GM12878 (cell line): ENCODE measurements around the gene SGTA. TPM values are rescaled to one million over a fixed set of nuclear protein-coding genes. Genes with fewer than 3 reads are reported as not detected.
A peak's percentile ranks its signal among the peaks of the same experiment; 100 is the strongest.

Experiments
- BRCA1 ChIP-seq: IDR thresholded peaks from 2 replicates; pipeline ENCODE4 v1.6.1; 2011; ENCODE audit warnings: low read depth, low read length, improper control_type of control experiment
- IKZF2 ChIP-seq, 2 experiments: fragments of 450-650 bp; IDR thresholded peaks; 2 replicates each; pipeline ENCODE4 v1.6.1; 2017; ENCODE audit warnings: mild to moderate bottlenecking in 2 of 2, moderate library complexity in 2 of 2
- KDM1A ChIP-seq: fragments of 200-600 bp; sonication (generic); IDR thresholded peaks from 2 replicates; pipeline ENCODE4 v1.6.1; 2016; ENCODE audit warnings: borderline replicate concordance
- MEF2B ChIP-seq: fragments of 450-650 bp; IDR thresholded peaks from 2 replicates; pipeline ENCODE4 v1.6.1; 2018; ENCODE audit warnings: mild to moderate bottlenecking, moderate library complexity; ENCODE audit not compliant: partially characterized antibody, poor library complexity, severe bottlenecking
- NFXL1 ChIP-seq: fragments of 450-650 bp; IDR thresholded peaks from 2 replicates; pipeline ENCODE4 v1.6.1; 2017; ENCODE audit warnings: antibody characterized with exemption, mild to moderate bottlenecking, borderline replicate concordance
- NFYA ChIP-seq: IDR thresholded peaks from 2 replicates; pipeline ENCODE4 v1.6.1; 2011; ENCODE audit warnings: low read depth, mild to moderate bottlenecking, low read length, improper control_type of control experiment, borderline replicate concordance
- NR2C2 ChIP-seq: IDR thresholded peaks from 2 replicates; pipeline ENCODE4 v1.6.1; 2011; ENCODE audit warnings: borderline replicate concordance, low read depth; ENCODE audit not compliant: control insufficient read depth, insufficient read length
- NR2F1 ChIP-seq: fragments of 450-650 bp; conservative IDR thresholded peaks from 2 replicates; pipeline ENCODE4 v1.6.1; 2017; ENCODE audit warnings: mild to moderate bottlenecking
- PAX8 ChIP-seq: fragments of 450-650 bp; IDR thresholded peaks from 2 replicates; pipeline ENCODE4 v1.6.1; 2017; ENCODE audit warnings: mild to moderate bottlenecking, moderate library complexity
- POLR2A ChIP-seq: IDR thresholded peaks from 2 replicates; pipeline ENCODE4 v1.6.1; 2011; ENCODE audit warnings: low read depth, mild to moderate bottlenecking, low read length
- POU2F2 ChIP-seq: IDR thresholded peaks from 3 replicates; pipeline ENCODE4 v1.6.1; 2011; ENCODE audit warnings: low read depth, mild to moderate bottlenecking, low read length, borderline replicate concordance
- SIN3A ChIP-seq: IDR thresholded peaks from 2 replicates; pipeline ENCODE4 v1.6.1; 2012; ENCODE audit warnings: low read depth, low read length, improper control_type of control experiment
- SREBF1 ChIP-seq: IDR thresholded peaks from 2 replicates; pipeline ENCODE4 v1.6.1; 2012; ENCODE audit warnings: mild to moderate bottlenecking, low read length
- ZBED1 ChIP-seq: IDR thresholded peaks from 2 replicates; pipeline ENCODE4 v1.6.1; 2016; ENCODE audit warnings: borderline replicate concordance
- ZNF24 ChIP-seq: fragments of 450-650 bp; IDR thresholded peaks from 2 replicates; pipeline ENCODE4 v1.6.1; 2017; ENCODE audit warnings: antibody characterized with exemption, mild to moderate bottlenecking
- polyA plus RNA-seq, 11 experiments: library from polyadenylated mRNA; depleted of rRNA in 4 of 11; unstranded in 6 of 11; stranded (reverse) in 5 of 11; fragments of >200 nt; fragmentation: Nextera tagmentation in 4 of 11; fragmentation: Illumina TruSeq in 1 of 11; extraction: Ambion mirVana in 4 of 11; extraction: Trizol in 1 of 11; gene quantifications; 1 replicate in 1 of 11; 2 replicates in 10 of 11; pipeline versions ENCODE4 v1.2.1 to v1.2.3, GENCODE V29; 2011 to 2016; ENCODE audit warnings: inconsistent platforms in 2 of 11, missing spikeins in 2 of 11, low read depth in 1 of 11
- total RNA-seq, 4 experiments: library from RNA; depleted of rRNA in 3 of 4; stranded (reverse); fragments of >200 nt in 3 of 4; fragmentation: Illumina TruSeq in 1 of 4; extraction: Trizol in 1 of 4; gene quantifications; 2 replicates each; pipeline versions ENCODE4 v1.2.1 to v1.2.3, GENCODE V29; 2013 to 2021
- TF ChIP-seq, protein P1 (sequence below): fragments of 450-650 bp; IDR thresholded peaks from 2 replicates; pipeline ENCODE4 v1.6.1; 2016; ENCODE audit warnings: mild to moderate bottlenecking, moderate library complexity, borderline replicate concordance
- TF ChIP-seq, protein P2 (sequence below): fragments of 450-650 bp; IDR thresholded peaks from 2 replicates; pipeline ENCODE4 v1.6.1; 2018; ENCODE audit warnings: mild to moderate bottlenecking, low read depth, moderate library complexity; ENCODE audit not compliant: partially characterized antibody
- TF ChIP-seq, protein P3 (sequence below): fragments of 150-350 bp; IDR thresholded peaks from 2 replicates; pipeline ENCODE4 v1.6.1; 2016; ENCODE audit warnings: low read depth, low read length
- TF ChIP-seq, protein P4 (sequence below): IDR thresholded peaks from 2 replicates; pipeline ENCODE4 v1.6.1; 2012; ENCODE audit warnings: low read length, inconsistent platforms

The SGTA gene
- total and polyA plus RNA-seq, 10 of the 15 experiments (the other 5 are each of a cell fraction or from before 2014, with no cell fraction given): 2.0 to 102 (median 48.2) TPM

DNA sequence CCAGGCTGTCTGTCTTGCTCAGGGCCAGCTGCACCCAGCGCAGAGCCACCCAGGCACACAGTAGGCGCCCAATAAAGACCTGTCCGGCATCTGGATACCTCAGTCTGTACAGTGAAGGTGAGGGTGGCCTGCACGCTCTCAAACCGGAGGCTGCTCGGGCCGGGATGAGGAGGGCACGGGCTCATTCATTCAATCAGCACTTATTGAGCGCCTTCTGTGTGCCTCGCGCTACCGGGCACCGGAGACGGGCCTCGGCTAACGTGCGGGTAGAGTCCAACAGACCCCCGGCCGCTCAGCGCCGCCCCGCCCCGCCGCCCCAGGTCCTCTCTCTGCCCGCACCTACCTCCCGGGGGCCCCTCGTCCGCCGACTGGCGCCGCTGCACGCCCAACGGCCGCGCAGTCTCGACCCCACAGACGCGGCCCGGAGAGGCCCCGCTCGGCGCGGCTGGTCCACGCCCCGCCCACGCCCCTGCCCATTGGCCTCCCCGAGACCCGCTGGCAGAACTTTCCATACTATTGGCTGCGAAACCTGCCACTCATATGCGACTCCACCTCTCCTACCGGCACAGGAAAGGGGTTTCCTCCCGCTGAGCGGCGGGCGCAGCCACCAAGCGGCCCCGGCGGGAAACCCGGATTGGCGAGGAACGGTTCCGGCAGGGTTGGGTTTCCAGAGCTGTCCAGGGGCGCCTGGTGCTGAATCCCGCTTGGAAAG is 43.3 kb downstream of the SGTA start, which contains the start of gene SLC39A3 (continued):
- TF ChIP-seq NR2F1: no peak
- TF ChIP-seq MEF2B: no peak
- TF ChIP-seq NR2C2: no peak
- no peak for TF ChIP-seq NFXL1
- TF ChIP-seq NFYA: no peak; the same call in 1 of the 2 replicates
- 0 out of 2 replicates have a peak, but pooled peaks have one; percentile 17 for TF ChIP-seq BRCA1
- peak; percentile 43; the same call in 1 of the 2 replicates for TF ChIP-seq SREBF1
- no peak for TF ChIP-seq PAX8
- TF ChIP-seq, protein P1, sequence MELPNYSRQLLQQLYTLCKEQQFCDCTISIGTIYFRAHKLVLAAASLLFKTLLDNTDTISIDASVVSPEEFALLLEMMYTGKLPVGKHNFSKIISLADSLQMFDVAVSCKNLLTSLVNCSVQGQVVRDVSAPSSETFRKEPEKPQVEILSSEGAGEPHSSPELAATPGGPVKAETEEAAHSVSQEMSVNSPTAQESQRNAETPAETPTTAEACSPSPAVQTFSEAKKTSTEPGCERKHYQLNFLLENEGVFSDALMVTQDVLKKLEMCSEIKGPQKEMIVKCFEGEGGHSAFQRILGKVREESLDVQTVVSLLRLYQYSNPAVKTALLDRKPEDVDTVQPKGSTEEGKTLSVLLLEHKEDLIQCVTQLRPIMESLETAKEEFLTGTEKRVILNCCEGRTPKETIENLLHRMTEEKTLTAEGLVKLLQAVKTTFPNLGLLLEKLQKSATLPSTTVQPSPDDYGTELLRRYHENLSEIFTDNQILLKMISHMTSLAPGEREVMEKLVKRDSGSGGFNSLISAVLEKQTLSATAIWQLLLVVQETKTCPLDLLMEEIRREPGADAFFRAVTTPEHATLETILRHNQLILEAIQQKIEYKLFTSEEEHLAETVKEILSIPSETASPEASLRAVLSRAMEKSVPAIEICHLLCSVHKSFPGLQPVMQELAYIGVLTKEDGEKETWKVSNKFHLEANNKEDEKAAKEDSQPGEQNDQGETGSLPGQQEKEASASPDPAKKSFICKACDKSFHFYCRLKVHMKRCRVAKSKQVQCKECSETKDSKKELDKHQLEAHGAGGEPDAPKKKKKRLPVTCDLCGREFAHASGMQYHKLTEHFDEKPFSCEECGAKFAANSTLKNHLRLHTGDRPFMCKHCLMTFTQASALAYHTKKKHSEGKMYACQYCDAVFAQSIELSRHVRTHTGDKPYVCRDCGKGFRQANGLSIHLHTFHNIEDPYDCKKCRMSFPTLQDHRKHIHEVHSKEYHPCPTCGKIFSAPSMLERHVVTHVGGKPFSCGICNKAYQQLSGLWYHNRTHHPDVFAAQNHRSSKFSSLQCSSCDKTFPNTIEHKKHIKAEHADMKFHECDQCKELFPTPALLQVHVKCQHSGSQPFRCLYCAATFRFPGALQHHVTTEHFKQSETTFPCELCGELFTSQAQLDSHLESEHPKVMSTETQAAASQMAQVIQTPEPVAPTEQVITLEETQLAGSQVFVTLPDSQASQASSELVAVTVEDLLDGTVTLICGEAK: peak; percentile 98
- TF ChIP-seq ZBED1: no peak
- TF ChIP-seq ZNF24: no peak; the same call in 1 of the 2 replicates
- TF ChIP-seq, protein P2, sequence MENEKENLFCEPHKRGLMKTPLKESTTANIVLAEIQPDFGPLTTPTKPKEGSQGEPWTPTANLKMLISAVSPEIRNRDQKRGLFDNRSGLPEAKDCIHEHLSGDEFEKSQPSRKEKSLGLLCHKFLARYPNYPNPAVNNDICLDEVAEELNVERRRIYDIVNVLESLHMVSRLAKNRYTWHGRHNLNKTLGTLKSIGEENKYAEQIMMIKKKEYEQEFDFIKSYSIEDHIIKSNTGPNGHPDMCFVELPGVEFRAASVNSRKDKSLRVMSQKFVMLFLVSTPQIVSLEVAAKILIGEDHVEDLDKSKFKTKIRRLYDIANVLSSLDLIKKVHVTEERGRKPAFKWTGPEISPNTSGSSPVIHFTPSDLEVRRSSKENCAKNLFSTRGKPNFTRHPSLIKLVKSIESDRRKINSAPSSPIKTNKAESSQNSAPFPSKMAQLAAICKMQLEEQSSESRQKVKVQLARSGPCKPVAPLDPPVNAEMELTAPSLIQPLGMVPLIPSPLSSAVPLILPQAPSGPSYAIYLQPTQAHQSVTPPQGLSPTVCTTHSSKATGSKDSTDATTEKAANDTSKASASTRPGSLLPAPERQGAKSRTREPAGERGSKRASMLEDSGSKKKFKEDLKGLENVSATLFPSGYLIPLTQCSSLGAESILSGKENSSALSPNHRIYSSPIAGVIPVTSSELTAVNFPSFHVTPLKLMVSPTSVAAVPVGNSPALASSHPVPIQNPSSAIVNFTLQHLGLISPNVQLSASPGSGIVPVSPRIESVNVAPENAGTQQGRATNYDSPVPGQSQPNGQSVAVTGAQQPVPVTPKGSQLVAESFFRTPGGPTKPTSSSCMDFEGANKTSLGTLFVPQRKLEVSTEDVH: peak; percentile 77
- TF ChIP-seq, protein P3, sequence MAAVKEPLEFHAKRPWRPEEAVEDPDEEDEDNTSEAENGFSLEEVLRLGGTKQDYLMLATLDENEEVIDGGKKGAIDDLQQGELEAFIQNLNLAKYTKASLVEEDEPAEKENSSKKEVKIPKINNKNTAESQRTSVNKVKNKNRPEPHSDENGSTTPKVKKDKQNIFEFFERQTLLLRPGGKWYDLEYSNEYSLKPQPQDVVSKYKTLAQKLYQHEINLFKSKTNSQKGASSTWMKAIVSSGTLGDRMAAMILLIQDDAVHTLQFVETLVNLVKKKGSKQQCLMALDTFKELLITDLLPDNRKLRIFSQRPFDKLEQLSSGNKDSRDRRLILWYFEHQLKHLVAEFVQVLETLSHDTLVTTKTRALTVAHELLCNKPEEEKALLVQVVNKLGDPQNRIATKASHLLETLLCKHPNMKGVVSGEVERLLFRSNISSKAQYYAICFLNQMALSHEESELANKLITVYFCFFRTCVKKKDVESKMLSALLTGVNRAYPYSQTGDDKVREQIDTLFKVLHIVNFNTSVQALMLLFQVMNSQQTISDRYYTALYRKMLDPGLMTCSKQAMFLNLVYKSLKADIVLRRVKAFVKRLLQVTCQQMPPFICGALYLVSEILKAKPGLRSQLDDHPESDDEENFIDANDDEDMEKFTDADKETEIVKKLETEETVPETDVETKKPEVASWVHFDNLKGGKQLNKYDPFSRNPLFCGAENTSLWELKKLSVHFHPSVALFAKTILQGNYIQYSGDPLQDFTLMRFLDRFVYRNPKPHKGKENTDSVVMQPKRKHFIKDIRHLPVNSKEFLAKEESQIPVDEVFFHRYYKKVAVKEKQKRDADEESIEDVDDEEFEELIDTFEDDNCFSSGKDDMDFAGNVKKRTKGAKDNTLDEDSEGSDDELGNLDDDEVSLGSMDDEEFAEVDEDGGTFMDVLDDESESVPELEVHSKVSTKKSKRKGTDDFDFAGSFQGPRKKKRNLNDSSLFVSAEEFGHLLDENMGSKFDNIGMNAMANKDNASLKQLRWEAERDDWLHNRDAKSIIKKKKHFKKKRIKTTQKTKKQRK: peak; percentile 47; the same call in 1 of the 2 replicates
- no peak for TF ChIP-seq KDM1A
- TF ChIP-seq, protein P4, sequence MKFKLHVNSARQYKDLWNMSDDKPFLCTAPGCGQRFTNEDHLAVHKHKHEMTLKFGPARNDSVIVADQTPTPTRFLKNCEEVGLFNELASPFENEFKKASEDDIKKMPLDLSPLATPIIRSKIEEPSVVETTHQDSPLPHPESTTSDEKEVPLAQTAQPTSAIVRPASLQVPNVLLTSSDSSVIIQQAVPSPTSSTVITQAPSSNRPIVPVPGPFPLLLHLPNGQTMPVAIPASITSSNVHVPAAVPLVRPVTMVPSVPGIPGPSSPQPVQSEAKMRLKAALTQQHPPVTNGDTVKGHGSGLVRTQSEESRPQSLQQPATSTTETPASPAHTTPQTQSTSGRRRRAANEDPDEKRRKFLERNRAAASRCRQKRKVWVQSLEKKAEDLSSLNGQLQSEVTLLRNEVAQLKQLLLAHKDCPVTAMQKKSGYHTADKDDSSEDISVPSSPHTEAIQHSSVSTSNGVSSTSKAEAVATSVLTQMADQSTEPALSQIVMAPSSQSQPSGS: no peak
- peak; percentile 67 to 71; a peak in 3 of 4 replicates for TF ChIP-seq IKZF2 (IDR thresholded peaks at IDR 0.05)
- peak; percentile 82; the same call in 2 of the 3 replicates for TF ChIP-seq POU2F2
- peak; percentile 96 for TF ChIP-seq SIN3A
- TF ChIP-seq POLR2A: peak; percentile 81
